Measurements from ENCODE around the gene EDIL3.
"Not testable (repeated sequence)": the region's sequence is repeated elsewhere in the genome, so short reads cannot be mapped to it uniquely, and the experiment has no call there.

The EDIL3 gene

DNA sequence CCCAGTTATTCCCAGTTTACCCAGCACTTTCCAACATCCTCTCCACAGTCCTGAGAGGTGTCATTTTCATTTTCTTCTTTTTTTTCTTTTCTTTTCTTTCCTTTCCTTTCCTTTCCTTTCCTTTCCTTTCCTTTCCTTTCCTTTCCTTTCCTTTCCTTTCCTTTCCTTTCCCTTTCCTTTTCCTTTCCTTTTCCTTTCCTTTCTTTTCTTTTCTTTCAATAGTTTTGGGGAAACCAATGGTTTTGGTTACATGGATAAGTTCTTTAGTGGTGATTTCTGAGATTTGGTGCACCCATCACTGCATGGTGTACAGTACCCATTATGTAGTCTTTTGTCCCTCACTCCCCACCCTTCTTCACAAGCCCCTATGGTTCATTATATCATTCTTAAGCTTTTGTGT lies 224.0 kb downstream of the EDIL3 start:
- not testable (repeated sequence) for DNase-seq

DNA sequence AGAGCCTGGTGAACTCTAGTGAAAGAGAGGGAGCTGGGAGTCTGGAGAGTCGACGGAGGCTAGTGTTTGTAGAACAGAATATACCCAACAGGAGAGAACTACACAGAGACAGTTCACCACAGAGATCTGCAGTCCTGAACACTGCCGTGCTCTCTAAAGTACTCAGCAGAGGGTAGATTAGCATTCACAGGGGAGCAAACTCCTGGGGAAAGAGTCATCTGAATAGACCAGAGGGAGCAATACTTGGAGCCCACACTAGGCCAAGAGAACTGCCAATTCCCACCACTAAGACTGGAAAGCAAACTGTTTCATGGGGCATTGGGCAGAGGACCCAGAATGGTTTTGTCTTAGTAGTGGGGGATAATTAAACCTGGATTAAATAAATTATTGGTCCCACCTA lies 235.6 kb downstream of the EDIL3 start:
- DNase-seq, result no peak

DNA sequence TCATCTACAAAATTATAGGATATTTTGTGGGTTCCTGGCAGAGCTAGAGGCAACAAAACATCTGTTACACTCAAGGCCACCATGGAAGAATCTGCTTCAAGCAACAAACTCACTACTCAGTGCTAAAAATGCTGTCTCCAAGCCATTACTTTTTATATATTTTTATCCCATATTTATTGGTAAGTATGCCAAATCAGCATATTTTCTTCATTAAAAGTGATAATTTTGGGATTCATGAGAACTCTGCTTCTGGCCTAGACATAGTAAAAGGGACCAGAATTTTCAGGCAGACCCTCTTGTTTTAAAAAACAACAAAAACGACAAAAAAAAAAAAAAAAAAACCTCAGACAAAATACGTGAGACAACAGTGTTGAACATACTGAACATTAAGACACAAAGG lies 236.0 kb downstream of the EDIL3 start:
- DNase-seq, result no peak

DNA sequence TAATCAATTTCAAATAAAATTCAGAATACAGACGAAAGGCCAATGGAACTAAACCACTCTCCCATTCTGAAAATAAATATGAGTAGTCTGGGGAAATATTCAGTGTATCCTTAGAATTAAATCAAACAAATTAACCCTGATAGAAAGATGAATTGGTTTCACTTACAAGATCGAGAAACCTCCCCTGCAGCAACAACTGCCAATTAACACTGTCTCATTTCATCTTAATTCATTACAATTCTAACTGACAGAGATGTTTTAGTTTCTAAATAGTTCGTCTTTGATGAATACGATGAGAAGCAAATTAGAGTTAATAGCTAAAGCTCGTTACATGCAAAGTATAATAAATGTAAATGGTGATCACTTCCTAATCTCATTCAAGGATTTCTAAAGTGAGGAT lies 247.1 kb downstream of the EDIL3 start:
- no peak for DNase-seq

DNA sequence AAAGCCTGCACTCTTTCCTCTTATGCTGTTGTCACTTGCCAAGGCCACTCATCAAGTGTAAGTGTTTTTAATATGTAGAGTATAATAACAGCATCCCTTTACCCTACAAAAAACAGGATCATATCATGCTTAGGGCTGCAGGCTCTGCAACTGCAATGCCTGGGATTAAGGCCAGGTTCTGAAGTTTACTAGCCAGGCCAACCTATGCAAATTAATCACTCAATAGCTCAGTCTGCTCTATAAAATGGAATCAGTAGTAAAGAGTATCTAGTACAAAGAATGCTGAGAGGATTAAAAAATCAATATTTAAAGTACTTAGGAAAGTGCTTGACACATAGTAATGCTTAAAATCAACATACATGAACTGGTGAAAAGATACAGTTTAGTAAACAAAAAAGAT lies 253.3 kb downstream of the EDIL3 start:
- DNase-seq, result no peak

DNA sequence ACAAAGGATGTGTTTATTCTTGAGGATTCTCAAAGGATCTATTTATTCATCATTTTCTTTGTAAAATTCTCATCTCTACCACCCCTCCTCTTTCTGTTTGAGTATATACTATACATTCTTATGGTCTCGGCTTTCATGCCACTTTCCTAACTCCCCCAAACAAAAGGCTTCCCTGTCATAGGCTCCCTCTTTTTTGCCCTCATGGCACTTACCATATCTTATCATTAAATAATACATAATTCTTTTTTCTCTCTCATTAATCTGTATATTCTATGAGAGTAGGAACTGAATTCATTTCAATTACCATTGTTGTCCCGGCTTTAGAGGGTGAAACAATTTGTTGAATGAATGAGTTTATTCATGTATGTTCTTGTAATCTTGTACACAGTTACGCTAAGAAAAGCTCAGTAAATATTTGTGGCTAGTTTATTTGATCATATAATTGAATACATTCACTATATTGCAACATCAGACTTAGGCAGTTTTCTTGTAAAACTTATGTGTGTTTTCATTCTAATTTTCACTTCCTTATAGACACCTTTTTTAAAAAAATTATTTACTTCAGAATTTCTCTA lies 254.6 kb downstream of the EDIL3 start:
- no peak for DNase-seq

DNA sequence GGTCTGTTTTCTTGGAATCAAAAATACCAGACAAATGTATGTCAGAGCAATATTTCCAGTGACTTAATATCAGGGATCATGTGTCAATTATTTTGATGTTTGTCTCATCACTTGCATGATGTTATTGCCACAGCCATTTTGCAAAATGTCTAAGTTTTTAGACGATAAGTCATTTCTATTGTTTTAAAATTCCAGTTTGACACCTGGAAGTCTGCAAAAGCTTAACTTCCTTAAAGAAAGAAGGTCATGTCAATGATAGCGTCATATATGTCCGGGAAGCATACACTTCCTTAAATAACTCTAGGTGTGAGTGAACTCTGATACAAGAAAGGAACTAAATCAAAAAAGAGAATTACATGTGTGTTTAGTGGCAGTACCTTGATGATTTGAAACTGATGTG lies 259.5 kb downstream of the EDIL3 start:
- DNase-seq, result no peak

DNA sequence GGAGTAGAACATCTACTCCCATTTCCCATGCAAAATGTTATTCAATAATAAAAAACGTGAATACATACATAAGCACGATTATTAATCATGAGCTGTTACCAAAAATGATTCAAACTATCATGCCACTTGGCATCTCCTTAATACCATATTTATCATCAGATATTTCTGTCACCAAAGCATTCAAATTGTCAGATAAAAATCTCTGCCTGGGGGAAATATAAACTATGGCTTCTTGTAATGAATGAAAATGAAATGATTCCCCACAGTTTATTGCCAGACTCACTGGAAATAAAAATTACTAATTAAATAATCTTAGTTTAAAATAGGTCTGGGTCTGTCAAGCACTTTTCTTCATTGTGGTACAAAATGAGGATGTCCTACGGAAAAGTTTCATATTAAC lies 265.4 kb downstream of the EDIL3 start:
- DNase-seq, result no peak

DNA sequence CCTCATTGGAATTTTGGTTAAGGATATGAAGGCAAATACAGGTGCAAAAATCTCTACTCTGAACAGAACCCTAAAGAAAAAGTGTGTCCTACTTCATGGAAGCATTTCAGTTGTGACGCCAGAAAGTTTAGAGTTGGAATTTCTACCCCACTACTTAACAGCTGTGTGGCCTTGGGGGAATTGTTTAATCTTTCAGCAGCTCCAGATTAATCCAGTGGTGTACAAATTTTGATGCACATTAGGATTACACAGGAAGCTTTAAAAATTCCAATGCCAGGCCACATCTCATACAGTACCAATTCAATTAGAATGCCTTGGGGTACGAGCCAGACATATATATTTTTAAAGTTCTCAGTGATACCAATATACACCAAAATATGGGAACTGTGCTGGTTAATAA lies 266.1 kb downstream of the EDIL3 start:
- no peak for DNase-seq

DNA sequence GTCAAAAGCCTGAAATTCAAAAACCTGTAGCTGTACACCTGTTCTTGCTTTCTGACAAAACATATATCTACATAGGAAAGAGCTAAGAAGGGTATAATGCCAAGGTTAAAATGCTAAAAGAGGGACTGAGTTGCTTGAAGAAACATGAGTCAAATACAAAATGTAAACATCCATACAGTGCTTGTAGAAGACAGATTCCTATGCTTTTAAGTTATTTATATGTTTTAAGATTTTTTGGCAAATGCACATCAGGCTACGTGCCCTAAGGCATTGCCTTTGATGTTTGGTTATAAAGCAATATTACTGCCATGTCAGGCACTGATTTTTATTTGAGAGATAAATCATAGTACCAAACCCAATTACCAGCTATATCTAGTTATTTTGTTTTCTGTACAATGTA lies 269.0 kb downstream of the EDIL3 start:
- DNase-seq, result no peak

DNA sequence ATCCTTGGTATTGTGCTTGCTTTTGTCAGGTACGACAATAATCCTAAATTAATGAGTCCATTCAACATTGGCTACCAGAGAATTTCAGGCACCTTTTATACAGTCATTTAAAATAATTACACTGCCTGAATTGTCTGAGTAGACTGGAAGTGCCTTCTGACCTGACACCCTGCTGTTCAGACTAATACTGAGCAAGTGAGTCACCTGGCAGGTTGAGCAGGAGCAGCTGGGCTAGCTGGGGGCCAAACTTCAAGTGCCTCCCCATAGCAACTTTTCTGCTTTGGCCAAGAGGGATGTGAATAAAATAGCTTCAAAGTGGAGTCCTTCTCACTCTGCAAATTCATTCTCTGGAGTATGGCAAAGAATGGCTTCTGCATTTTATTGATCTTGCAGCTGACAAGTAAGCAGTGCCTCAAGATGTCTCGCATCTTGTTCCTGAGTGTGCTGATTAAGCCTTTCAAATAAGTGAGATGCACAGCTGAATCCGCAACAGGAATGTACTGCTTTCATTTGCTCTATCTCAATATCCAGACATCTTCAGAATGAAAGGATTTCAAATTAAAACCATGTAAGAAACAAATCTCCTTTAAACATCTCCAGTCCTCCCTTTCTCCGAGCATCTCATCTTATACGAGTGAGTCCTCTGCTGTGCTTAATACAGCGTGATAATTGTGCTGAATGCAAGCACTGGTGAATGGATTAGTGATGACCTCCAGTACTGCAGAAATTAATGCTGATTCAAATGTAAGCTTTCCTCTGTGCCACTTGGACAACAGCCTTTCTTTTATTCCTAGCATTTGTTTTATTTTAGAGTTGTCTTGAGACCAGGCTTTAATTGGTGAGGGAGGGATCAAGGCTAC lies 271.2 kb downstream of the EDIL3 start:
- no peak for DNase-seq

DNA sequence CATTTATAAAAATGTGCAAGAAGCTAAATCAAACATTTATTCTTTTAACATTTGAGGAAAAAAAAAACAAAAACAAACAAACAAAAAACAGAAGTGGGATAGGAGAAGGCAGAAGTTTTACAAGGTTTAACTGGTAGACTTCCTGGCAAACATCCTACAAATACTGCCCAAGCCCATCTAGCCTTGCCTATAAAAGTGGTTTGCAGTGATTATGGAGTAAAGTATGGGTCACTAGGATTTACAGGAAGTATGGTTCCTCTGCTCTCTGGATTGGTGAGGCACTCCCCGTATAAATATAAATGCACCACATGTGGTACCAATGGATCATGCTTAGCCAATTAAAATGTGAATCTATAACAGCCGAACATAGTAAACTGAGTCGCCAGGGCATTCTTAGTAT lies 291.9 kb downstream of the EDIL3 start:
- no peak for DNase-seq

DNA sequence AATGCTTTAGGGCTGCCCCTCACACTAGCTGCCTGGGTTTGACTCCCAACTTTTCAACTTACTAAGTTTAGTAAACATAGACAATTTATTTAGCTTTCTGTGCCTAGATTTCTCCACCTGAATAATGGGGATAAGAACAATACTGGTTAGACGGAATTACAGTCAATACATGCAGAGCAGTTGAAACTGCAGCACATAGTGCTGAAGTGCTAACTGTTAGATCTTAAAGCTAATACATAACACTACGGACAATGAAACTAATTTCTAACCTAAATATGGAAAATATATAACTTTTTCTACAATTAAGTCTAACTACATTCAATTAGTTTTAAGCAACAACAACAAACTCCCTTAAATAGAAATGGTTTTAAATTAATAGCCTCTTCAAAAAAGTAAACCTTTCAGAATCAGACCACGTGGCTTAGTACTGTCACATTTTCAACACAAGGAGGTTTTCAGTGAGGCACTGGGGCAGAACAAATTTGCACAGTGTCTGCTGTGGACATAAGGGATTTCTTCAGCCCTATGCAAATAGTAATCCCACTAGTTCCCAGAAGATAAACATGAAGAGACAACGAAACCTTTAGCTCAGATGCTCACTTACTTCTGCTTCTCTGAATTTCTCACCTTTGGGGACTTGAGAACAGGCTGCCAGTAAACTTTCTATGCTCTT lies 293.4 kb downstream of the EDIL3 start:
- no peak for DNase-seq

DNA sequence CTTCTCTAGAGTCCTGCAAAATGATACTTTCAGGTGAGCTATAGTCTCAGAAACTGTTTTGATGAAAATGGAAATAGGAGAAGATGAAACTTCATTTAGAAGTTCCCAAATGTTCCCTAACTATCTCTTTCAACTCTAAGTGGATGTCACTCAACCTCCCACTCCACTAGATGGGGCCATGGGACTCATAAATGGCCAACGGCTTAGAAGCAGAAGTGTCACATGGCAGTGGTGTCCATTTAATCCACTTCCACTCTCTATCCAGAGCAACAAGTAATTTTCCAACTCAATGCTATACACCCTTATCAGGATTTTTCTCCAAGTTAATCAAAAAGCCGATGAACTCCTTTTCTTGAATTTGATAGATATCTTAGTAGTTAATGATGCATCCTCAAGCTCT lies 295.7 kb downstream of the EDIL3 start:
- no peak for DNase-seq

DNA sequence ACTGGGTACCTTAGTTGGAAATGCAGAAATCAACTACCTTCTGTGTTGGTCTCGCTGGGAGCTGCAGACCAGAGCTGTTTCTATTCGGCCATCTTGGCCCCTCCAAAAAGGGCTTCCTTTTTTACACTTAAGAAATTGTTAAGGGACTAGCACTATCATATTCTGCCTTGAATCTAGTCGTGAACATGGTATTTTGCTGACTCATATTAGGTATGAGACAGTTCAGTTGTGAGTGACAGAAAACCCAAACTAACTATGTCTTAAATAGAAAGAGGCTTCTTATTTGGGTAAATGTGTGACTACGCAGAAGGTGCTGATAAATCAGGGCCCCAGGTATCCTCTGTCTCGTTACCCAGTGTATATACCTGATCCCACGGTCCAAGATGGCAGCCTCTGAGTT lies 298.2 kb downstream of the EDIL3 start:
- no peak for DNase-seq

DNA sequence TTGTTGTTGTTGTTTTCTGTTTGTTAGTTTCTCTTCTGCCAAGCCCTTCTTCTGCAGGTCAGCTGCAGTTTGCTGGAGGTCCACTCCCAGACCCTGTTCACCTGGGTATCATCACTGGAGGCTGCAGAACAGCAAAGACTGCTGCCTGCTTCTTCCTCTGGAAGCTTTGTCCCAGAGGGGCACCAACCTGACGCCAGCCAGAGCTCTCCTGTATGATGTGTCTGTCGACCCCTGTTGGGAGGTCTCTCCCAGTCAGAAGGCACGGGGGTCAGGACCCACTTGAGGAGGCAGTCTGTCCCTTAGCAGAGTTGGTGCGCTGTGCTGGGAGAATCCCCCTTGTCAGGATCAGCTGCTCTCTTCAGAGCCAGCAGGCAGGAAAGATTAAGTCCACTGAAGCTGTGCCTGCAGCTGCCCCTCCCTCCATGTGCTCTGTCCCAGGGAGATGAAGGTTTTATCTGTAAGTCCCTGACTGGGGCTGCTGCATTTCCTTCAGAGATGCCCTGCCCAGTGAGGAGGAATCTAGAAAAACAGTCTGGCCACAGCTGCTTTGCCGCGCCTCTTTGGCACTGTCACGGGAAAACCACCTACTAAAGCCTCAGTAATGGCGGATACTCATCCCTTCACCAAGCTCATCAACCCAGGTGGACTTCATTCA lies 299.2 kb downstream of the EDIL3 start:
- DNase-seq, result no peak

DNA sequence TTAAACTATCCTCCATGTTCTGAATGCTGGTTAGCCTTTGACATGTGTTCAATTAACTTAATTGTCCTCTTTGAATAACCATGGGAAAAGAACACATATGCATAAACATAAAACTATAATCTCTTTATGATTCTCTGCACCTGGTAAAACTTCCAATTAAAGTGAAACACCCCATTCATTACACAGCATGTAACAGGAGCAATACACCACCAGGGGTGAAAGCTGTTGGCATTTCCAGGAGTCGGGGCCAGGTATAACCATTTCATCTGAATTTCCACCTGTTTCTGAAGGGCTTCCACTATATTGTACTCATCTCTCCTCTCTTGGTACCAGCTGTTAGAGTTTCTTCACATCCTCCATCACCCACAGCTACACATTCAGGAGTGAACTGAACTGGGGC lies 303.8 kb downstream of the EDIL3 start:
- no peak for DNase-seq

DNA sequence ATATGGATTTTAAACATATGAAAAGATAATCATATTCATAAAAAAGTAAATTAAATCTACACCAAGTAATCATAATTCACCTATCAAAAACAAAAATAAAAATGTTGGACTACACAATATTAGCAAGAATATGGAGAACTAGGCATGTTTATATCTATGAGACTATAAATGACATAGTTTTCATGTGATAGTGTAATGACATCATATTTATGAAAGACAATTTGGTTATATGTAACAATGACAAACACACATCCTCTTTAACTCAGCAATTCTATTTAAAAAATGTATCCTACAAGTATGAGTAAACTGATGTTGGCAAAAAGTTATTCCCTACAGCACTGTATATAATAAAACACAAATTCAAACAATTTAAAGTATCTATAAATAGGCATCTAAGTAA lies 312.3 kb downstream of the EDIL3 start:
- DNase-seq, result no peak

DNA sequence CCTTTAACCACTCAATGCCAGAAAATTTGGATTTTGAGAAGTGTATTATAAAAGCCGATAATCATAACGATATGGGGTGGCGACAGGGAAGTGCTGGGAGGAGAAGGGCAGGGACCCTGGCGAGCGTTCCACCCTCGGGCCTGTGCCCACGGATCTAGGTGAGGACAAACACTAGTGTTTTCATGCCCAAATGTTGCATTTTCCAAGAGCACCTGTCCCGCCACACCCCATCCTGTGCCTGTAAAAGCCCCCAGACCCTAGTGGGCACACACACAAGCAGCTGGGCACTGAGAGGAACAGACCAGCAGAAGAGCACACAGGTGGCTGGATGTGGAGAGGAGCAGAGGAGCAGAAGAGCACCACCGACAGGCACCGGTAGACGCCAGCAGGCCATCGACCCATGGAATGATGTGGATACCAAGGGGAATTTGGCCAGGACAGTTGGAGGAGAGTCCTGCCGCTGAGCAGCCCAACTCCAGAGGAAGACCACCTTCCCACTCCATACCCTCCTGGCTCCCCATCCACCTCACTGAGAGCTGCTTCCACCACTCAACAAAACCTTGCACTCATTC lies 315.0 kb downstream of the EDIL3 start:
- DNase-seq, result no peak

DNA sequence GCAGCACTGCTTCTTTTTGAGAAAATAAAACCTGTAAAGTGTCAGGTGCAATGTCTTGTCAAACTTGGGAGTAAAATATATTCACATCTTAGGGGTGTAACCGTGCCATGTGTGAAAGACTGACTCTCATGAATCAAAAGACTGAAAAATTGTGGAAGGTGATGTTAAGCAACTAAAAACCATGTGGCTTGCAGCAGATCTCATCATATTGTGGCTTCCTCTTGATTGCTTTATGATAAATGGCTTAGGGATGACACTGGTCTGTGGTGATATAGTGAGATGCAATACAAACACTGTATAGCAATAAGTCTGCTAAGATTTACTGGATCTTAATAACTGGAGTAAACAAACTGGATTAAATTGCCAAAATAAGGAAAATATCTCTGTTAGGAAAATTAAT lies 321.6 kb downstream of the EDIL3 start:
- DNase-seq, result no peak

DNA sequence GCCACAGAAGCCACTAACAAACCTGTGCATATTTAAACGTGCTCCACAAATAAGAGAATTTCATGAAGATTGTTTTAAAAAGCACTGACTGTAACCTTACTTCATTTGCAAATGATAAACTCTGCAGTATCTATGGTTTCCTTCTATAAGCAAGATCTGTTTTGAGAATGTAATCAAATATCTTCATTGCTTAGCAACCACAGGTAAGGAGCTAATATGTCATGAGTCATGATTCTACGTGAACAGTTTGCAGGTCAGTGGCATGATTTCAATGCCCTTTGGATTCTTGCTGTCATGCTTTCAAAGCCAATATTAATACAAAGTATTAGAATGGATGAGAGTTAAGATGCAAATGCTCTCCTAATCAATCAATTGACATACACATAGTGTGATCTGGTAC lies 325.0 kb downstream of the EDIL3 start:
- DNase-seq, result no peak

DNA sequence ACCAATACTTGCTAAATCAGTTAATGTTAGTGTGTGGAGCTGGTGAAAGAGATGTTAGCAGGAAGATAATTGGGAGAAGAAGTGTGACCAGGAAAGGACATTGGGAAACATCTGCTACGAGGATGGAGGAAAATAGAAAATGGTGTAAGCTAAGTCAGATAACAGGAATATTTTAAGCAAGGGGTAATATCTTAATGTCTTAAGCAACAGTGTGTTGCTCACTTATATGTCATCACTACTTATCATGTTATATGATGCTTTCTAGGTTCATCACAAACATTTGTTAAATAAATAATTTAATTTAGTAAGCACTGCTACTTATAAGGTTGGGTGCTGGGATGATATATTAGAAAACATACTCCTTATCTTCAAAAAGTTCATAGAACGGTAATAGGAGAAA lies 326.1 kb downstream of the EDIL3 start:
- DNase-seq, result no peak

DNA sequence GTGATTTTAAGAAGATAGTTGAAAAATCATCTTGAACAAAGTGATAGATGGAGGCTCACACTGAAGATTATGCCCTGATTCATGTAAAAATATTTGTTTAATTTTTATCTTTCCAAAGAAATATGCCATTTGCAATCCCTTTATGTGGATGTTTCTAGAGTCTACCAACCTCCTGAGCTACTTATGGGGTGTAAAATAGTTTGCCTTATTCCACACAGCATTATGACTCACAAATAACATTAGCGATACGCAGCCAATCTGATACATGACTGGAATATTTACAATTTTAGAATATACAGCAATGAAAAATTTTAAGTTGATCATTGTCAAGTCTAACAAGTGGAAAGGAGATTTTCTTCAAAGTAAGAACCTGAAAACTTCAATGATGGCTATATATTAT lies 327.5 kb downstream of the EDIL3 start:
- no peak for DNase-seq

DNA sequence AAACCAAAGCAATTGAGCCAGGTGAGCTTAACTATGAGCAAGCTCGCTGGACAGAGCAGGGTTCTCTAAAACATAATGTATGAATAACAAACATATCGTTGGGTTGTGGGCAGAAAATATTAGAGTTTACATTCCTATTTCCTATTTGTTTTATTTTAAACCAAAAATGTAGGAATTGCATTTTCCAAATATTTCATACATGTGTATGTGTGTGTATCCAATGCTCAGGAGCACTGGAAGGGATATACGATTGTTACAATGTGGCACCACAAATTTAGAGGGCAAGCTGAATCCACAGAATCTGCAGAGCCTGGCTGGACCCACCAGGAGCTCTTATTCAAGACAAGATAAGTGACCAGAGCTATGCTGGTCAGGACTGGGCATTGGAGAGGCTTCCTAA lies 338.7 kb downstream of the EDIL3 start:
- no peak for DNase-seq

All from amniotic stem cell (primary cell).